Fibroblast of skin of left biceps (primary cell): ENCODE data around the gene MPHOSPH9.

Experiments used
- DNase-seq, 2 experiments: peaks; one replicate each; pipeline ENCODE4 v3.0.0-alpha.2; 2013; ENCODE audit warnings: low read depth in 2 of 2

The MPHOSPH9 gene

GRCh38 chr12:123149088-123149487 lies 83.9 kb downstream of the MPHOSPH9 start:
- no peak for DNase-seq

- no peak for DNase-seq
Measured at GRCh38 chr12:123148655-123149054, 84.3 kb downstream of the MPHOSPH9 start.

GRCh38 chr12:123148223-123148622 lies 84.7 kb downstream of the MPHOSPH9 start:
- DNase-seq = no peak

- DNase-seq = no peak
Measured at GRCh38 chr12:123145211-123145610, 87.7 kb downstream of the MPHOSPH9 start.

- DNase-seq = no peak
Measured at GRCh38 chr12:123143736-123144461, 89.0 kb downstream of the MPHOSPH9 start.

- no peak for DNase-seq
Measured at GRCh38 chr12:123142921-123143735, 89.8 kb downstream of the MPHOSPH9 start.

DNA sequence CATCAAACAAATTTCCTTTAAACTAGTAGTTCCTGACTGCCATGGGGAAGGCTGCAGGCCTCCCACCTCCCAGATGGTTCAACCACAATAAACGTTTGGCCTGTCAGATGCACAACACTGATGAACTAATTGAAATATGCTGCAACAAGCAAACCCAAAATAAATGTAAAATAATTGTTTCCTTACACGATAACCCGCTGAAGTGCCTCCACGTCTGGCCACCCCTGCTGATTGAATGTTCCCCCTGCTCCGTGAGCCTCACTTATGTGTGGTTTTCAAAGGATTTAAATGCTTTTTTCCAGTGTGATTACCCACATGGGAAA lies 90.5 kb downstream of the MPHOSPH9 start:
- DNase-seq = peak; percentile 33 to 41

DNA sequence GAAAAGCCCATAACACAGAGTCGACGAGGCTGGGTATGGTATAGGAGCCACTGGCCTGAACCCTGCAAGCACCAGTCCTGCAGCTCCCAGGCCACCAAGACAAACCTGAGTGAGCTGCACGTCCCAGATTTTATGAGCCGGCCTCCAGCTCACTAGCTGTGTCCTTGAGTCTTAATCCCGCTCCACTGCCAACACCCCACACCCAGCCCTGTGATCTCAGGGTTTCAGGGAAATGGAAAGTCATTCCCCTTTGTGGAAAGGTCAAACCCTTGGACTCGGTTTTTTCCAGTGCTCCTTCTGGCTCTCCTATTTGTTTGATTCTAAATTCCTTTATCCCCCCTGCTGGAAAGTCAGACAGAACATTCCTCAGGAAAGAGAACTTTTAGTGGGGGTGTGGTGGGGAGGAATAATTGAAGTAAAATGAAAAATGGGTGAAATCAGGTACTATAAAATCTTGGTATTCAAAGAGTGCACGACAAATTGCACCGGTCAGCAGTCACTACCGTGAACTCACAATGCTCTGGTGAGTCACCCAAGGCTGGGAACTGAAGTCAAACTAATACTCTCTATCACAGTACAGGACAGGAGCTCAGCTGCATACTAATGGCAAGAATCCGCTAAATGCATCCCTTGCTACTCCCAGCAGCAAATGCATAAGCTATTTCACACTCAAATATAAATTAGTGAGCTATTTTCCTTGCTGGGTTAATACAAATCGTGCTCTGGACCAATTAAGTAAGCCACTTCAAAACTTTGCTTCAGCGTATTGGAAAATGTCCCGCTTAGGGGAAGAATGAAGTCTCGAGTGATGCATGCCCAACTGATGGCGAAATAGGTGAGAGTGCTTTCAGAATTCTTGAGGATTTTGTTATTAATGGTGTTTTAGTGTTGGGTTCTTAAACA lies 91.1 kb downstream of the MPHOSPH9 start:
- DNase-seq = peak in 1 of 2 experiments; percentile 34

DNA sequence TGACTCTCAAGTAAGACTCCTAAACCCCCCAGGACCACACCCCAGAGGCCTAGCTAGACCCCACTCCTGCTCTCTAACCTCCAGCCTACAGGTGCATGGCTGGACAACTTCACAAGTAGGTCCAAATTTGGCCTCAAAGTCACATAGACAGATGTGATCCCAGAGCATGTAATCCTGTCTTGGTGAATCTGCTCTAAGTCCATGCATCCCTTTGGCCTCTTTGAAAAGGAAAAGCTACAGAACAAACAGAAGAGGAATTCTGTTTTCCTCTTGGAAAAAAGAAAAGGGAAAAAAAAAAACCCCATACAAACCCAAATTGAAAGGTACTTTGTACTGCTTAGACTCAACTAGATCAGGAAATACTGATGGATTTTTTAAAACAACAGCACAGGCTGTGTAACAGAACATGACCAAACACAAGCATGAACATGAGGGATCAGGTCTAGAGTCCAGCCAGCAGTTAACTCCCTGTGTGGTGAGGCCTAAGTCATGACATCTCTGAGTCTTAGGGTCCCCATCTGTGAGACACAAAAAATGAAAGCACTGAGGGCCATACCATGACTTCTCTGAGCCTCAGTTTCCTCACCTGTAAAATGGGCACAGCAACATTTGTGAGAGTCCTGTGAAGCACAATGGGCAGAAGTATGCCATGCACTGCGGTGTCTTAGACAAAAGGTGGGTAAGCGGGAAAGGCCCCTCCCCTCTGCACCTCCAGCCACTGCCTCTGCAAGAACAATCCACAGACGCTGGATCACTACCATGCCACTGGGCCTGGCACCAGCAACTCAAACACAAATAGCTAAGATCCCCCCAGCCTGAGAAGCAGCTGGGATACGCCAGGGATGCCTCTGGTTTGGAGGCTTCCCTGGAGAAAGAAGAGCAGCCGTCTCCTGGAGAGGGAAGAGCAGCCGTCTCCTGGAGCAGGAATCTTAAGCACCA lies 92.0 kb downstream of the MPHOSPH9 start:
- no peak for DNase-seq

DNA sequence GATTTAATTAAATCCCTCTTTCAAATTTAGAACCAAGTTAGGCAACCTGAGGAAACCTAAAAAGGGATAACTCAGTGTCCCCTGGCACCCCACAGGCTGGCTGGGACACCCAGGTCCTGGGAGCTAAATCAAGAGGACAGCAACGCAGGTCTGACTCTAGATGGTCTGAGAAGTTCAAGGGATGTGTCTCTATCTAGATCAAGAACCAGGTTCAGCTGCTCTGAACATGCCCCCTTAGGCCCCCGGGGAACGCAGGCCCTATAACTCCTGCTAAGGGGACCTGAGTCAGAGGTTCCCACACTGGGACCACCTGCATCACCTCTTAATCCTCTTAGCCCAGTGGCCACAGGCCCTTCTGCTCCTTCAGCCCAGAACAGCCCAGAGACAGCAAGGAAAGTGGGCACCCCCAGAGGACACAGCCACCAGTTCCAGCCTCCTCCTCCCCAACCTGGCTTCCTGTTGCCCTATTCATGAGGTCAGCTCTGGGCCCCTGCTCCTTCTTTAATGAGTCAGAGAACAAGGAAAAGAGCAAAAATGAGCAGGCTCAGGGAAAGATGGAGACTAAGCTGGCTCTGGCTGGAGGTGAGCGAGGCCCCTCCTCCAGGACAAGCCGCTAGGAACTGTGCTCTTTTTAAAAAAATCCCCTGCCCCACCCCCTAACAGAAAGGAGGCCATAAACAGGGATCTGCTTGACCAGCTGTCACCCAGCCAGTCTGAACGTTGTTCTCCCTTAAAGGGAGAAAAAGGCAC lies 92.8 kb downstream of the MPHOSPH9 start:
- DNase-seq = no peak

GRCh38 chr12:123135688-123136087 lies 97.3 kb downstream of the MPHOSPH9 start:
- no peak for DNase-seq

DNA sequence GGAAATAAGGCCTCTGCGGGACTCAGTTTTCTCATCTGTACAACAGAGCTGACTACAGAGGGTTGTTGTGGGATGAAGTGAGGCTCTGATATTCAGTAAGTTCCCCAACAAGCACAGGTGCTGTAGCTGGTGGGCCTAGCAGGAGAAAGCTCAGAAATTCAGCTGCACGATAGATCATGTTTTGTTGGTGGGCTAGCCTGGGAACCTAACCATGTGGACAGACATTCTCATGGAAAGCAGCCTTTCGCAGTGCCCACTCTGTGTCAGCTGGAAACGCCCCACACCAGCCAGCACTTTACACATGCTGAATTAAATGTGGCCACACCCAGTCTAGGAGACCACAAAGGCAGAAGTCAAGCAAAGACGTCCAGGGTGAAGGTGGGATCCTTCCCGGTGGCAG lies 98.1 kb downstream of the MPHOSPH9 start:
- DNase-seq = no peak

DNA sequence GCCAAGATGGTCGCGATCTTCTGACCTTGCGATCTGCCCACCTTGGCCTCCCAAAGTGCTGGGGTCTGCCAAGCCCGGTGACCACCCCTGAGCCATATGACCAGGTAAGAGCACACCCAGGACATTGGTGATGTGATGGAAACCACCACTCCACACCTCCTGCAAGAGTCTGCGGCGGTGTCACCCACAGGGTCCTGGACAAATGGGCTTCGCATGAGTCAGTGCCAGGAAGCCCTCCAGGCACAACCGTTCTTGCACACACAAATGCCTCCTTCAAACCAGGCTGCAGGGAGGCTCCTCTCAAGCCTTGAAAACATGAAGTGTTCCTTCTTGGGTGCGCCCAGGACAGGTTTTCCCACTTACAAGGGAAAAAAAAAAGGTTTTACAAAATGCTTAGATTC lies 98.7 kb downstream of the MPHOSPH9 start:
- no peak for DNase-seq

DNA sequence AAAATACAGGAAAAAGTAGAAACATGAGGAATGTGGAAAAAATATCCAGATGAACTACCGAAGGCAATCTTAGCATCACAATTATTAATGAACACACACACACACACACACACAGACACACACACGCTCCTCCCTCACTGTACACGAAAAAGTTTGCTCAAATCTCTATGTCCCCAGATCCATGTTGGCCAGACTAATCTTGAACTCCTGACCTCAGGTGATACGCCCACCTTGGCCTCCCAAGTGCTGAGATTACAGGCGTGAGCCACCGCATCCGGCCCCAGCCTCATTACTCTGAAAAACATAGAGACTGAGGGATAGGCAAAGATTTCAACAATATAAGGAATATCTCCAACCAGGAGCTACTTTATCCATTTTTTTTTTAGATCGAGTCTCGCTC lies 99.2 kb downstream of the MPHOSPH9 start:
- no peak for DNase-seq

DNA sequence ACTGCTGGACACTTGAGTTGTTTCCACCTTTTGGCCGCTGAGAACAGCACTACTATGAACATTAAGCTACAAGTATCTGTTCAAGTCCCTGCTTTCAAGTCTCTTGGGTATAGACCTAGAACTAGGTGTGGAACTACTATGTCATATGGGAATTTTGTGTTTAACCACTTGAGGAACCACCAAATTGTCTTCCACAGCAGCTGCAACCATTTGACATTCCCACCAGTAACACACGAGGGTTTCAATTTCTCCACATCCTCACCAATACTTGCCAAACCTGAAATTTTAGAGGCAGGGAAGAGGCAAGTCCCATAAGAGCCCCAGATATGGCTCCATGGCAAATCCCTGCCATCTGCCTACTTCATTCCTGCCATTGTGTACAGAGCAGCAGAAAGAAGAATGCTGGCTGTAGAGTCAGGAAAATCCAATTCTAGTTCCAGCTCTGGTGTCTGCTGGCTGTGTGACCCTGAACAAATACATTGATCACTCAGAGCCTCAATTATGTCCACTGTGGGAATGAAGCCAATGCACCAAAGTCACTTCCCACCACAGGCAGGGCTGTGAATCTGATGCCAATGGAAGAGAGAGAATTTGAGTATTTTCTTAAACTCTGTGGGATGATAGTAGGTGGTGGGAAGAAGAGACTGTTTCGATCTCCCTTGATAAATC lies 99.9 kb downstream of the MPHOSPH9 start:
- DNase-seq = no peak

- no peak for DNase-seq
Measured at GRCh38 chr12:123131879-123132402, 101.0 kb downstream of the MPHOSPH9 start.

DNA sequence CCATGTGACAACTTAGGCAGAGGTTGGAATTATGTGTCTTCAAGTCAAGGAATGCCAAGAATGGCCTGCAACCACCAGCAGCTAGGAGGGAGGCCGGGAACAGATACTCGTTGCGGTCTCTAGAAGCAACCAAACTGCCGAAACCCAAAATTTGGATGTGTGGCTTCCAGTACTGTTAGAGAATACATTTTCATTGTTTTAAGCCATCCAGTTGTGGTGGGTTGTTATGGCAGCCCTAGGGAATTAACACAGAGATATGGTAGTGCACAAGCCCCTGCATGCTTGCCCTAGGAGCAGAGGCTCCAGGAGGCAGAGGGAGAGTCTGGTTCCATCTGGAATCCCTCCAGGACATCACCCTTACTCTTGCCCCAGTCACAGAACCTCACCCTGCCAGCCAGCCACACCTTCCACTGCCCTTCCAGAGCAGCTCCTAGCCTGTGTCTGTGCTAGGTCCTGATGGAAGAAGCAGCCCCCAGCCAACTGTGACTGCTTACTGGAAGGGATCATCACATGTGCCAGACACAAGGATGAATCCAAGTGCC lies 101.6 kb downstream of the MPHOSPH9 start:
- peak; percentile 35 to 36 for DNase-seq

- no peak for DNase-seq
Measured at GRCh38 chr12:123129621-123130020, 103.3 kb downstream of the MPHOSPH9 start.

DNA sequence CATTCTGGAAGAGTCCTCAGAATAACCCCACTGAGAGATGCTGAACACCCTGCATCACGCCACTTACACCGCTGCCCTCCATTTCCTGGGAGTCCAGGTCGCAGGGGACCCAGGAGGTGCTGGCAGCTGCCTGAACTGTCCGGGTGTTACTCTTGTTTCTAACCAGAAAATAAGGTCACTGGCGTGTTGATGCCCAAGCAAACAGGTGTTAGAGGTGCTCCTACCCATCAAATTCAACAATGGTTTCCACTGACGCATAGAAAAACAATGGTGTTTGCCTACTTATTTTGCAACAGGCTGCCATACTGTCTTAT lies 105.8 kb downstream of the MPHOSPH9 start:
- no peak for DNase-seq
